DOHH2 (cell line): ENCODE data around the gene CYP4F22.

ENCODE experiments used
- H3F3A ChIP-seq: fragments of 200-600 bp; sonication (generic), shearing (Covaris generic); 2 replicates; pipeline ENCODE4 v1.6.0; 2016; ENCODE audit warnings: antibody characterized with exemption, mild to moderate bottlenecking; ENCODE audit not compliant: control insufficient read depth, insufficient read depth
- H3K27ac ChIP-seq: fragments of 200-600 bp; sonication (generic); 2 replicates; pipeline ENCODE4 v1.5.1; 2014; ENCODE audit warnings: low read depth, mild to moderate bottlenecking, low read length, moderate library complexity
- H3K27me3 ChIP-seq: fragments of 200-600 bp; sonication (generic); 2 replicates; pipeline ENCODE4 v1.6.1; 2014; ENCODE audit warnings: mild to moderate bottlenecking, low read length, mixed read lengths; ENCODE audit not compliant: control insufficient read depth
- H3K36me3 ChIP-seq: fragments of 200-600 bp; sonication (generic); 2 replicates; pipeline ENCODE4 v1.6.1; 2014; ENCODE audit warnings: mild to moderate bottlenecking, low read length, moderate library complexity, mixed read lengths; ENCODE audit not compliant: control insufficient read depth
- H3K4me1 ChIP-seq: fragments of 200-600 bp; sonication (generic); 2 replicates; pipeline ENCODE4 v1.6.1; 2014; ENCODE audit warnings: mild to moderate bottlenecking, low read length, mixed read lengths; ENCODE audit not compliant: control insufficient read depth
- H3K4me2 ChIP-seq: fragments of 200-600 bp; sonication (generic); 2 replicates; pipeline ENCODE4 v1.6.0; 2014; ENCODE audit warnings: mild to moderate bottlenecking, low read length, moderate library complexity
- H3K4me3 ChIP-seq: fragments of 200-600 bp; sonication (generic); 2 replicates; pipeline ENCODE4 v1.5.1; 2014; ENCODE audit warnings: mild to moderate bottlenecking, low read length, mixed read lengths
- H3K79me2 ChIP-seq: fragments of 200-600 bp; sonication (generic); 2 replicates; pipeline ENCODE4 v1.6.1; 2014; ENCODE audit warnings: mild to moderate bottlenecking, low read length, mixed read lengths; ENCODE audit not compliant: control insufficient read depth
- H3K9me2 ChIP-seq: fragments of 200-600 bp; sonication (generic); replicated peaks from 2 replicates; pipeline ENCODE4 v1.6.1; 2014; ENCODE audit warnings: mild to moderate bottlenecking, low read length, mixed read lengths; ENCODE audit not compliant: control insufficient read depth
- H3K9me3 ChIP-seq: fragments of 200-600 bp; sonication (generic); 2 replicates; pipeline ENCODE4 v1.6.1; 2014; ENCODE audit warnings: antibody characterized with exemption, low read length, mixed read lengths; ENCODE audit not compliant: control insufficient read depth, insufficient read depth
- H4K20me1 ChIP-seq: fragments of 200-600 bp; sonication (generic); 2 replicates; pipeline ENCODE4 v1.6.0; 2014; ENCODE audit warnings: low read depth, mild to moderate bottlenecking, antibody characterized with exemption, low read length, moderate library complexity; ENCODE audit not compliant: control insufficient read depth, insufficient read depth
- CTCF ChIP-seq: fragments of 200-600 bp; sonication (generic); IDR thresholded peaks from one replicate; pipeline ENCODE4 v1.5.1; 2014; ENCODE audit warnings: antibody characterized with exemption, mild to moderate bottlenecking, low read depth, low read length; ENCODE audit not compliant: poor library complexity, severe bottlenecking
- EZH2phosphoT487 ChIP-seq: fragments of 200-600 bp; sonication (generic); IDR thresholded peaks from 2 replicates; pipeline ENCODE4 v1.6.1; 2017; ENCODE audit warnings: borderline replicate concordance, mild to moderate bottlenecking, antibody characterized with exemption, low read length, moderate library complexity, mixed read lengths

The CYP4F22 gene

GRCh38 chr19:15539638-15540037 is 31.3 kb downstream of the CYP4F22 start:
- Histone ChIP-seq H4K20me1 (no peaks in the 10 kb centered on the region), H3K27ac (no peak overlapping the region), H3K79me2 (no peaks in the 10 kb centered on the region), H3F3A (no peaks in the 10 kb centered on the region), H3K27me3 (no peaks in the 10 kb centered on the region), H3K9me2 (no peaks in the 10 kb centered on the region), H3K4me1 (no peaks in the 10 kb centered on the region), H3K4me3 (no peak overlapping the region), H3K4me2 (no peak overlapping the region), H3K9me3 (no peaks in the 10 kb centered on the region), H3K36me3 (no peaks in the 10 kb centered on the region)
- no peak for TF ChIP-seq CTCF
- TF ChIP-seq EZH2phosphoT487 = no peak

GRCh38 chr19:15540435-15540834 is 32.1 kb downstream of the CYP4F22 start:
- H3K9me2 ChIP-seq = no peaks in the 10 kb centered on the region
- H3K27ac ChIP-seq = no peak overlapping the region
- H3K4me1 ChIP-seq = no peaks in the 10 kb centered on the region
- H3K4me3 ChIP-seq = no peak overlapping the region
- H4K20me1 ChIP-seq = no peaks in the 10 kb centered on the region
- H3K27me3 ChIP-seq = no peaks in the 10 kb centered on the region
- H3K36me3 ChIP-seq = no peaks in the 10 kb centered on the region
- H3F3A ChIP-seq = no peaks in the 10 kb centered on the region
- H3K4me2 ChIP-seq = no peak overlapping the region
- H3K79me2 ChIP-seq = no peaks in the 10 kb centered on the region
- TF ChIP-seq CTCF = no peak
- TF ChIP-seq EZH2phosphoT487 = no peak
- H3K9me3 ChIP-seq = no peaks in the 10 kb centered on the region

GRCh38 chr19:15544283-15544682 is 36.0 kb downstream of the CYP4F22 start:
- Histone ChIP-seq H3K36me3 (no peaks in the 10 kb centered on the region), H3K9me2 (no peaks in the 10 kb centered on the region), H3K27ac (no peak overlapping the region), H3K27me3 (no peaks in the 10 kb centered on the region), H4K20me1 (no peaks in the 10 kb centered on the region), H3K4me1 (no peaks in the 10 kb centered on the region), H3K4me2 (no peak overlapping the region), H3K4me3 (no peak overlapping the region), H3F3A (no peaks in the 10 kb centered on the region), H3K79me2 (no peaks in the 10 kb centered on the region), H3K9me3 (no peaks in the 10 kb centered on the region)
- TF ChIP-seq CTCF = no peak
- no peak for TF ChIP-seq EZH2phosphoT487

- TF ChIP-seq CTCF (no peak), EZH2phosphoT487 (no peak)
- H3K9me3 ChIP-seq = no peaks in the 10 kb centered on the region
- no peaks in the 10 kb centered on the region for H3K4me1 ChIP-seq
- no peaks in the 10 kb centered on the region for H3K36me3 ChIP-seq
- no peaks in the 10 kb centered on the region for H4K20me1 ChIP-seq
- no peaks in the 10 kb centered on the region for H3K9me2 ChIP-seq
- no peak overlapping the region for H3K27ac ChIP-seq
- no peaks in the 10 kb centered on the region for H3K79me2 ChIP-seq
- H3K27me3 ChIP-seq = no peaks in the 10 kb centered on the region
- no peaks in the 10 kb centered on the region for H3F3A ChIP-seq
- H3K4me2 ChIP-seq = no peak overlapping the region
- H3K4me3 ChIP-seq = no peak overlapping the region
Observed at GRCh38 chr19:15544970-15545369, 36.6 kb downstream of the CYP4F22 start.
